Measurements from ENCODE around the gene CDK18. TPM values are rescaled to one million over a fixed set of nuclear protein-coding genes. Genes with fewer than 3 reads are reported as not detected.
A peak's percentile ranks its signal among the peaks of the same experiment; 100 is the strongest.

CDK18 gene
- total RNA-seq, 4 donors from 2014 or later: 4.1 to 28.2 (median 8.5) TPM

DNA sequence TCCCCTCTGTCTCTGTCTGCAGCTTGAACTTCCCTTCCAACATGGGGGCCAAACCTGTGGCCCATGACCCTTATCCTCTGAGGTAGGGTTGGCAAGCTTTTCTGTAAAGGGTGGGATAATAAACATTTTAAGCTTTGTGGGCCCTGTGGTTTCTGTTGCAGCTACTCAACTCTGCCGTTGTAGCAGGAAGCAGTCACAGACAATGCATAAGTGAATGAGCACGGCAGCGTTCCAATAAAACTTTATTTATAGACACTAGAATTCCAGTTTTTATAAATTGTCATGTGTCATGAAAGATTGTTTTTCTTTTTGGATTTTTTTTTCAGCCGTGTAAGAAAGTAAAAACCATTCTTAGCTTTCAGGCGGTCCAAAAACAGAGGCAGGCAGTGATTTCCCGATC lies 18.2 kb upstream of the CDK18 start:
- DNase-seq: no peak
- TF ChIP-seq, protein P1, sequence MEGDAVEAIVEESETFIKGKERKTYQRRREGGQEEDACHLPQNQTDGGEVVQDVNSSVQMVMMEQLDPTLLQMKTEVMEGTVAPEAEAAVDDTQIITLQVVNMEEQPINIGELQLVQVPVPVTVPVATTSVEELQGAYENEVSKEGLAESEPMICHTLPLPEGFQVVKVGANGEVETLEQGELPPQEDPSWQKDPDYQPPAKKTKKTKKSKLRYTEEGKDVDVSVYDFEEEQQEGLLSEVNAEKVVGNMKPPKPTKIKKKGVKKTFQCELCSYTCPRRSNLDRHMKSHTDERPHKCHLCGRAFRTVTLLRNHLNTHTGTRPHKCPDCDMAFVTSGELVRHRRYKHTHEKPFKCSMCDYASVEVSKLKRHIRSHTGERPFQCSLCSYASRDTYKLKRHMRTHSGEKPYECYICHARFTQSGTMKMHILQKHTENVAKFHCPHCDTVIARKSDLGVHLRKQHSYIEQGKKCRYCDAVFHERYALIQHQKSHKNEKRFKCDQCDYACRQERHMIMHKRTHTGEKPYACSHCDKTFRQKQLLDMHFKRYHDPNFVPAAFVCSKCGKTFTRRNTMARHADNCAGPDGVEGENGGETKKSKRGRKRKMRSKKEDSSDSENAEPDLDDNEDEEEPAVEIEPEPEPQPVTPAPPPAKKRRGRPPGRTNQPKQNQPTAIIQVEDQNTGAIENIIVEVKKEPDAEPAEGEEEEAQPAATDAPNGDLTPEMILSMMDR (IDR thresholded peaks at IDR 0.05): no peak
- TF ChIP-seq POLR2A (IDR thresholded peaks at IDR 0.05): no peak
- H3K27me3 ChIP-seq: no peaks in the 10 kb centered on the region
- no peak overlapping the region for H3K4me3 ChIP-seq
- no peaks in the 10 kb centered on the region for H3K4me1 ChIP-seq
- H3K36me3 ChIP-seq: no peaks in the 10 kb centered on the region
- H3K9me3 ChIP-seq: no peaks in the 10 kb centered on the region
- intact Hi-C loops (cut with DNase I; ENCODE audit: low total_unique reads): loop anchor here (5.0 to 10.0 kb wide), 2 partner anchors 36 to 141 kb away; no protein-coding TSS in a partner anchor
- H3K27ac ChIP-seq: no peak overlapping the region

- Histone ChIP-seq H3K27ac (no peak overlapping the region), H3K4me3 (no peak overlapping the region), H3K36me3 (no peaks in the 10 kb centered on the region), H3K4me1 (peaks cover 0 to 8% of the 10 kb centered on the region in 2 donors), H3K27me3 (no peaks in the 10 kb centered on the region), H3K9me3 (no peaks in the 10 kb centered on the region)
- peak; percentile 48 to 53 for DNase-seq
- TF ChIP-seq, protein P1 (IDR thresholded peaks at IDR 0.05): peak; percentile 71 to 89 (median 79)
- TF ChIP-seq POLR2A (IDR thresholded peaks at IDR 0.05): no peak
- intact Hi-C loops (cut with DNase I; ENCODE audit: low total_unique reads): loop anchor here (5.0 to 10.0 kb wide), 2 partner anchors 34 to 143 kb away; no protein-coding TSS in a partner anchor
Measured at GRCh38 chr1:205488074-205488723, 16.3 kb upstream of the CDK18 start.

- Histone ChIP-seq H3K27ac (no peak overlapping the region), H3K4me3 (no peak overlapping the region), H3K9me3 (no peaks in the 10 kb centered on the region), H3K36me3 (no peaks in the 10 kb centered on the region), H3K4me1 (peaks cover 0 to 16% of the 10 kb centered on the region in 2 donors), H3K27me3 (no peaks in the 10 kb centered on the region)
- no peak for DNase-seq
- intact Hi-C loops (cut with DNase I; ENCODE audit: low total_unique reads): no loop called here
- TF ChIP-seq, protein P1 (IDR thresholded peaks at IDR 0.05): no peak
- no peak for TF ChIP-seq POLR2A (IDR thresholded peaks at IDR 0.05)
Measured at GRCh38 chr1:205491794-205492193, 12.7 kb upstream of the CDK18 start.

GRCh38 chr1:205492201-205492667 lies 12.2 kb upstream of the CDK18 start:
- peaks cover 0 to 16% of the 10 kb centered on the region in 2 donors for H3K4me1 ChIP-seq
- H3K27ac ChIP-seq: peak overlapping the region in 1 of 2 donors; percentile 62
- TF ChIP-seq POLR2A (IDR thresholded peaks at IDR 0.05): no peak
- TF ChIP-seq, protein P1 (IDR thresholded peaks at IDR 0.05): no peak
- no peak overlapping the region for H3K4me3 ChIP-seq
- H3K27me3 ChIP-seq: no peaks in the 10 kb centered on the region
- intact Hi-C loops (cut with DNase I; ENCODE audit: low total_unique reads): no loop called here
- no peaks in the 10 kb centered on the region for H3K9me3 ChIP-seq
- no peak for DNase-seq
- H3K36me3 ChIP-seq: no peaks in the 10 kb centered on the region

- intact Hi-C loops (cut with DNase I; ENCODE audit: low total_unique reads): no loop called here
- no peak for DNase-seq
- Histone ChIP-seq H3K27ac (peak overlapping the region; percentile 59 to 62), H3K4me1 (peaks cover 0 to 16% of the 10 kb centered on the region in 2 donors), H3K9me3 (no peaks in the 10 kb centered on the region), H3K4me3 (no peak overlapping the region), H3K27me3 (no peaks in the 10 kb centered on the region), H3K36me3 (no peaks in the 10 kb centered on the region)
- TF ChIP-seq, protein P1 (IDR thresholded peaks at IDR 0.05): no peak
- no peak for TF ChIP-seq POLR2A (IDR thresholded peaks at IDR 0.05)
Measured at GRCh38 chr1:205492774-205493173, 11.7 kb upstream of the CDK18 start.

Data from uterus (tissue), 4 donors.